Large intestine (tissue), 3 donors: ENCODE measurements around the gene APBB2. TPM values are rescaled to one million over a fixed set of nuclear protein-coding genes. Genes with fewer than 3 reads are reported as not detected.
"Not testable (repeated sequence)": the region's sequence is repeated elsewhere in the genome, so short reads cannot be mapped to it uniquely, and the experiment has no call there.

Source experiments
- DNase-seq, 2 donors: peaks; one replicate each; pipeline versions ENCODE4 v3.0.0 to v3.0.0-alpha.2; 2013
- H3K27ac ChIP-seq: one replicate; pipeline ENCODE4 v1.5.1; 2013; ENCODE audit warnings: low read length
- H3K27me3 ChIP-seq: 2 replicates; pipeline ENCODE4 v1.6.1; 2013; ENCODE audit warnings: low read length; ENCODE audit not compliant: control insufficient read depth, insufficient read depth
- H3K36me3 ChIP-seq: 2 replicates; pipeline ENCODE4 v1.6.1; 2013; ENCODE audit warnings: low read length; ENCODE audit not compliant: control insufficient read depth, insufficient read depth
- H3K4me1 ChIP-seq: one replicate; pipeline ENCODE4 v1.6.1; 2013; ENCODE audit warnings: low read length; ENCODE audit not compliant: control insufficient read depth, insufficient read depth
- H3K4me3 ChIP-seq: one replicate; pipeline ENCODE4 v1.5.1; 2013; ENCODE audit warnings: low read length
- H3K9me3 ChIP-seq: one replicate; pipeline ENCODE4 v1.6.1; 2013; ENCODE audit warnings: mild to moderate bottlenecking, low read depth, low read length, moderate library complexity; ENCODE audit not compliant: control insufficient read depth
- WGBS: methylation state at CpG from one replicate; pipeline ENCODE4 v1.1.5; 2013; ENCODE audit warnings: low lambda C conversion rate; ENCODE audit not compliant: insufficient coverage; 5-methylcytosine and 5-hydroxymethylcytosine counted together
- polyA plus RNA-seq: library from polyadenylated mRNA; unstranded; fragments of 120-200 nt; gene quantifications from one replicate; pipeline ENCODE4 v1.2.1, GENCODE V29; 2013

The APBB2 gene
- polyA plus RNA-seq, 1 donor: 26.6 TPM

- DNase-seq: no peak
- H3K27ac ChIP-seq: no peak overlapping the region
- H3K36me3 ChIP-seq: peaks cover 3% of the 10 kb centered on the region
- H3K4me3 ChIP-seq: no peak overlapping the region
- no peaks in the 10 kb centered on the region for H3K4me1 ChIP-seq
- no peaks in the 10 kb centered on the region for H3K27me3 ChIP-seq
- no peaks in the 10 kb centered on the region for H3K9me3 ChIP-seq
- WGBS: no CpG with 5 or more reads among the region's 2 CpGs
Measured at GRCh38 chr4:41002309-41002708, 212.0 kb downstream of the APBB2 start.

GRCh38 chr4:41000356-41000755 lies 214.0 kb downstream of the APBB2 start:
- H3K9me3 ChIP-seq: no peaks in the 10 kb centered on the region
- H3K36me3 ChIP-seq: no peaks in the 10 kb centered on the region
- H3K4me3 ChIP-seq: no peak overlapping the region
- H3K27ac ChIP-seq: no peak overlapping the region
- H3K27me3 ChIP-seq: no peaks in the 10 kb centered on the region
- DNase-seq: no peak
- no CpG with 5 or more reads among the region's 1 CpG for WGBS
- no peaks in the 10 kb centered on the region for H3K4me1 ChIP-seq

- WGBS: 80% methylated on average over 1 of the region's 10 CpGs
- Histone ChIP-seq H3K27ac (no peak overlapping the region), H3K9me3 (no peaks in the 10 kb centered on the region), H3K36me3 (no peaks in the 10 kb centered on the region), H3K4me1 (no peaks in the 10 kb centered on the region), H3K27me3 (no peaks in the 10 kb centered on the region), H3K4me3 (no peak overlapping the region)
- no peak for DNase-seq
Measured at GRCh38 chr4:40998675-40999358, 215.5 kb downstream of the APBB2 start.

- H3K27ac ChIP-seq: no peak overlapping the region
- no peak for DNase-seq
- H3K4me3 ChIP-seq: no peak overlapping the region
- no peaks in the 10 kb centered on the region for H3K36me3 ChIP-seq
- H3K27me3 ChIP-seq: no peaks in the 10 kb centered on the region
- no CpG with 5 or more reads among the region's 2 CpGs for WGBS
- H3K4me1 ChIP-seq: no peaks in the 10 kb centered on the region
- H3K9me3 ChIP-seq: no peaks in the 10 kb centered on the region
Measured at GRCh38 chr4:40995850-40996249, 218.5 kb downstream of the APBB2 start.

- not testable (repeated sequence) for H3K4me3 ChIP-seq, H3K4me1 ChIP-seq, H3K9me3 ChIP-seq, H3K36me3 ChIP-seq, DNase-seq, H3K27me3 ChIP-seq, H3K27ac ChIP-seq
- 100% methylated on average over 1 of the region's 4 CpGs for WGBS
Measured at GRCh38 chr4:40994321-40994720, 220.0 kb downstream of the APBB2 start.

- H3K27ac ChIP-seq, DNase-seq: not testable (repeated sequence)
- no CpG with 5 or more reads among the region's 2 CpGs for WGBS
Measured at GRCh38 chr4:40993296-40993693, 221.0 kb downstream of the APBB2 start.

GRCh38 chr4:40992472-40993295 lies 221.7 kb downstream of the APBB2 start:
- WGBS: 62% methylated on average over 4 of the region's 17 CpGs
- no peak for DNase-seq
- no peaks in the 10 kb centered on the region for H3K27me3 ChIP-seq
- H3K36me3 ChIP-seq: no peaks in the 10 kb centered on the region
- H3K4me1 ChIP-seq: no peaks in the 10 kb centered on the region
- no peak overlapping the region for H3K27ac ChIP-seq
- no peak overlapping the region for H3K4me3 ChIP-seq
- H3K9me3 ChIP-seq: no peaks in the 10 kb centered on the region

More at GRCh38 chr4:40993296-40993693, 221.0 kb downstream of the APBB2 start:
- H3K36me3 ChIP-seq, H3K9me3 ChIP-seq, H3K27me3 ChIP-seq, H3K4me1 ChIP-seq, H3K4me3 ChIP-seq: not testable (repeated sequence)

- WGBS: no CpG with 5 or more reads among the region's 3 CpGs
Measured at GRCh38 chr4:40991908-40992307, 222.4 kb downstream of the APBB2 start.

GRCh38 chr4:40990899-40991265 lies 223.5 kb downstream of the APBB2 start:
- no peaks in the 10 kb centered on the region for H3K4me1 ChIP-seq
- H3K27ac ChIP-seq: no peak overlapping the region
- no peak overlapping the region for H3K4me3 ChIP-seq
- DNase-seq: no peak
- WGBS: no CpG with 5 or more reads among the region's 3 CpGs
- no peaks in the 10 kb centered on the region for H3K36me3 ChIP-seq
- H3K27me3 ChIP-seq: no peaks in the 10 kb centered on the region
- no peaks in the 10 kb centered on the region for H3K9me3 ChIP-seq

More at GRCh38 chr4:40991908-40992307, 222.4 kb downstream of the APBB2 start:
- H3K27me3 ChIP-seq: no peaks in the 10 kb centered on the region
- no peaks in the 10 kb centered on the region for H3K4me1 ChIP-seq
- DNase-seq: no peak
- no peak overlapping the region for H3K4me3 ChIP-seq
- H3K9me3 ChIP-seq: no peaks in the 10 kb centered on the region
- no peaks in the 10 kb centered on the region for H3K36me3 ChIP-seq
- H3K27ac ChIP-seq: no peak overlapping the region

- Histone ChIP-seq H3K36me3 (no peaks in the 10 kb centered on the region), H3K9me3 (no peaks in the 10 kb centered on the region), H3K4me3 (no peak overlapping the region), H3K27ac (no peak overlapping the region), H3K27me3 (no peaks in the 10 kb centered on the region), H3K4me1 (no peaks in the 10 kb centered on the region)
- WGBS: 100% methylated on average over 1 of the region's 5 CpGs
- DNase-seq: no peak
Measured at GRCh38 chr4:40990236-40990898, 224.0 kb downstream of the APBB2 start.
